Dermis microvascular lymphatic vessel endothelial cell (primary cell): ENCODE data around the gene UBE4A. TPM values are rescaled to one million over a fixed set of nuclear protein-coding genes. Genes with fewer than 3 reads are reported as not detected.

Source experiments
- DNase-seq, 2 donors: peaks; one replicate each; pipeline versions ENCODE4 v3.0.0 to v3.0.0-alpha.2; 2010; ENCODE audit warnings: low read depth in 2 of 2
- total RNA-seq: library from RNA; depleted of rRNA; stranded (reverse); fragments of >200 nt; gene quantifications from 2 replicates; pipeline ENCODE4 v1.2.1, GENCODE V29; 2014

UBE4A gene
- total RNA-seq, 1 donor from 2014 or later: 20.2 TPM

DNA sequence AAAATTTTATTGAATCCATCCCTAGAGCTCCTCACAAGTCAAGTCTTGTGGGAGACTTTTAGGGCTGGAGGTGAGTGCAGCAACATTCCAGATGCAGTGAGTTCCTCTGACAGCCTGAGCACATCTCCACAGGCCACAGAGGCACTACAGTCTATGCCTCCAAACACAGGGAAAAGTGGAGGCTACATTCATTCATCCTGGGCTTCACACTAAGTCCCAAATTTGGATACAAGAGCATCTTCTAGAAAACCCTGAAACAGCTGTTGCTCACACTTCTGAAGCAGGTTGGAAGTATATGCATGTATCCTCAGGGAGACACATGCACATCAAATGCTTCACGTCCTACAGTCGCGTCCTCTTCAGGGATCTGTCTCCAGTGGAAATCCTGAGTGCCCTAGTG is 18.1 kb upstream of the UBE4A start:
- DNase-seq: no peak

DNA sequence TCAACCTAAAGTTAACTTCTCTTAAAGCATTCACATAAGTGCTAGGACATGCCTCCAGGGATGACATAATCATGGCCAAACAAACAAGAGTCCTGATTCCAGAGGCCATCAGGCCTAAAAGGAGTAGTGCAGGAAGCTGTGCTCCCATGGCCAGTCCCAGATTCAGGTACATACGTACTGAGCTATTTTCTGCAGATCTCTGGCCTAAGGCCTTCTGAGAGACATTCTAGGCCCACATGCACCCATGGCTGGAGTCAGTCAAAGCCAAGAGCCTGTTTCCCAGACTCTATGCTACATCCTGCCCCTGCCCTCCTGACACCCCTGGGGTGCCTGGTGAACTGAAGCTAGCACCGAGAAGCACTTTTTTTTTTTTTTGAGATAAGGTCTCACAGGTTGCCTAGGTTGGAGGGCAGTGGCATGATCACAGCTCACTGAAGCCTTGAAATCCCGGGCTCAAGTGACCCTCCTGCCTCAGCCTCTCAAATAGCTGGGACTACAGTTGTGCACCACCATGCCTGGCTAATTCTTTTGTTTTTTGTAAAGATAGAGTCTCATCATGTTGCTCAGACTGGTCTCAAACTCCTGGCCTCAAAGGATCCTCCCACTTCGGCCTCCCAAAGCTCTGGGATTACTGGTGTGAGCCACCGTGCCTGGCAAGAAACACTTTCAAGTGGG is 17.4 kb upstream of the UBE4A start:
- no peak for DNase-seq

GRCh38 chr11:118342503-118343161 is 16.8 kb upstream of the UBE4A start, which contains the start of gene CD3D:
CD3D (minus strand) TSS chr11:118342705; CDS start chr11:118342607, 98 bp downstream.
- no peak for DNase-seq

GRCh38 chr11:118343248-118343647 is 16.2 kb upstream of the UBE4A start:
- DNase-seq: no peak

GRCh38 chr11:118343981-118344515 is 15.4 kb upstream of the UBE4A start, which contains the start of gene CD3G:
CD3G (plus strand) TSS chr11:118344344; CDS start chr11:118344424, 80 bp downstream.
- no peak for DNase-seq

DNA sequence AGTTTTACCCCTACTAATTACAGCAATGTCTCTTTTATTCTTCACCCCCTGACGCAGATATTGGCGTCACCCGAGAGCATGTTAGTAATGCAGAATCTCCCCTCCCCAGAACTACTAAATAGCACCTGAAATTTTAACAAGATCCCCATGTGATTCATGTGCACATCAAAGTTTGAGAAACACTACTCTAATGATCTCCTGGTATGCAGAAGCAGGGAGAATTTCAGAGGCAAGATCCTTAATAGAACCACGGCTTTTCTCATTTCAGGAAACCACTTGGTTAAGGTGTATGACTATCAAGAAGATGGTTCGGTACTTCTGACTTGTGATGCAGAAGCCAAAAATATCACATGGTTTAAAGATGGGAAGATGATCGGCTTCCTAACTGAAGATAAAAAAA is 9.9 kb upstream of the UBE4A start:
- DNase-seq: no peak

- DNase-seq: peak in 1 of 2 donors; percentile 24
Measured at GRCh38 chr11:118353084-118353710, 6.2 kb upstream of the UBE4A start.

DNA sequence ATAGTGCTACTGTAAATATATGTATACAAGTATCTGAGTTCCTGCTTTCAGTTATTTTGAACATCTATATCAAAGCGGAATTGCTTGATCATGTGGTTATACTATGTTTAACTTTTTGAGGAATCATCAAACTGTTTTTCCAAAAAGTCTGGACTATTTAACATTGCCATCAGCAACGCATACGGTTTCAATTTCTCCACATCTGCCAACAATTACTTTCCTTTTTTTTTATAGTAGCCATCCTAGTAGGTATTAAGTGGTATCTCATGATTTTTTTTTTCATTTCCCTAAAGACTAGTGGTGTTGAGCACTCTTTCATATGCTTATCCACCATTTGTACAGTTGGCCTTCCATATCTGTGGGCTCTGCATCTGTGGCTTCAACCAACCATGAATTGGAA is 1.3 kb upstream of the UBE4A start:
- DNase-seq: no peak

DNA sequence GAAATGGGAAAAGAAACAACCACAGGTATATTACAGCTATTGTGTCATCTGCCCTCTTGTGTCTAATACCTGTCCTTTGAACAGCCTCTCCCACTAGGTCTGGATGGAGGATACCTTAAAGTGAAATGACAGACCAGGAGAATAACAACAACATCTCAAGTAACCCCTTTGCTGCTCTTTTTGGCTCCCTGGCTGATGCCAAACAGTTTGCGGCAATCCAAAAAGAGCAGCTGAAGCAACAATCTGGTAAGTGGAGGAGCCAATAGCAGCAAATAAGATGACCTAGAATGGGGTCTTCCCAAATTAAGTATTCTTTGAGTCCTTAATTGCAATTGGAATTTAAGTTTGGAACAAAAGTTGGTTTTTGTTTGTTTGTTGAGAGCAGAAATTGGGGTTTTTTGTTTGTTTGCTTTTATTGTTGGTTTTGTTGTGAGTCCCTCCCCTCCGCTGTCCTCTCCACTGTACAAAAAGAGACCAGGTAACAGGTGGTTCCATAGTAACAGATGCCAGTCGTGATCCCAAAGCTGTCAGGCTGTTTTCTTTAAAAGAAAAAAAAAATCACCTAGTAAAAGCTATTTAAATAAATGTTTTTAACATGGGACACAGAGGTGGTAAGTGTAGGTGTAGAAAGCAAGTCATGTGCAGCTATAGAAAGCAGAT is 5.7 kb downstream of the UBE4A start:
- no peak for DNase-seq

DNA sequence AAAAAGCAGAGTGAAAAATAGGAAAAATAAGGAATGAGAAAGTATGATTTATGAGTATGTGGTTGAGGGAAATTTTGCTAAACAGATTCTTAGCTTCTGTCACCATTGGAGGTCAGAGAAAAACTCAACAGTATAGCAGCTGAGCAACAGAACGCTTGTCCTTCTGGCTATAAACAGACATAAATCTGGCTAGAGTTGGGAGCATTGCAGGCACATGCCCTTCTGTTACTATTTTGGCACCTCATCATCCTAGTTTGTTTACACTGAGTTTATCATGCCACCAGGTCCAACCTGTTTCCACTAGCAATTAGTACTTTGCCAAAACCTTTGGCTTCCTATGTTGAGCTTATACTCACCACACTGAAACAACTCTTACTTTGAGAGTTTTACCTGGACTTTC is 6.9 kb downstream of the UBE4A start:
- DNase-seq: no peak

DNA sequence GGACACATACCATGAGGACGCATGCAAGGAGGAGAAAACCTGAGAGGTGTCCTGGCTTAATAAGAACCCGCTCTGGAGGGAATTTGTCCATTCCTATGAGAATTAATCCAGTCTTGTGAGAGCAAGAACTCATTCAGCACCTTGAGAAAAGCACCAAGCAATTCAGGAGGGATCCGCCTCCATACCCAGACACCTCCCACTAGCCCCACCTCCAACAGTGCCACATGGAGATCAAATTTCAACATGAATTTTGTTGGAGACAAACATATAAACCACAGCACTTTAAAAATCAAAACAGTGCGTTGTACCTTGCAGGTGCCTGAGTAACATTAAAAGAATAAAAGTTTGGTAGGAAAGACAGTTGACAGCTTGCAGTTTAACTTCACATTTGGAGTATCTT is 11.4 kb downstream of the UBE4A start:
- DNase-seq: no peak

GRCh38 chr11:118373263-118373662 is 13.9 kb downstream of the UBE4A start:
- no peak for DNase-seq

- DNase-seq: no peak
Measured at GRCh38 chr11:118373871-118374270, 14.5 kb downstream of the UBE4A start.

- DNase-seq: no peak
Measured at GRCh38 chr11:118374729-118375128, 15.3 kb downstream of the UBE4A start.

DNA sequence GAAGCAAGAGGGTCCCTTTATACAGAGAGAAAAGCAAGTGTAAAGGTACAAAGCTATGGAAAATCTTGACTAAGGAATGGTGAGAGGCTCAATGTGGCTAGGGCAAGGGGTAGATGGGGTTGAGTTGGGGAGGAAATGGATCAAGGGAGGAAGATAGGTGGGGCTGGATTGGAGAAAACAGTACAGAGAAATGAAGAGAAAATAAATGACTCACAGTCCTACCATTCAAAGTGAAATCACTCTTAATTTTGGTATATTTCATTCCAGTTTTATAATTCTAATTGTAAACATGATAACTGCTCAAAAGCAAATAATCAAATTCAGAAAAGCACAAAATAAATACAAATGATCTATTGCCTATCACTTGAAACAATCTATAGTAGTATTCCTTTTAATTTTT is 16.6 kb downstream of the UBE4A start:
- no peak for DNase-seq

GRCh38 chr11:118379497-118379896 is 20.1 kb downstream of the UBE4A start:
- DNase-seq: no peak

DNA sequence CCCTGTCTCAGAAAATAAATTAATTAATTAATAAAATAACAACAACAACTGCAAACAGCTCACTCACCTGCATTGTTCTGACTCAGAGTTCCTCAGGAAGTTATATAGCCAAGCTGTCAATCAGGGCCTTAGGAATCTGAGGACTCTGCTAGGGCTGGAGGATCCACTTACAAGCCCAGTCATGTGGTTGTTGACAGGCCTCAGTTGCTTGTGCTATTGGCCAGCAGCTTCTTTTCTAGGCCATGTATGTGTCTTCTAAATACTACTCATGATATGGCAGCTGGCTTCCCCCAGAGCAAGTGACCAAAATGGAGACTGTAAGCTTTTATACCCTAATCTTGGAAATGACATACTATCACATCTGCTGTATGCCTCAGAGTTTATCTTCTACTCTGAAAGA is 21.2 kb downstream of the UBE4A start:
- peak in 1 of 2 donors; percentile 54 for DNase-seq

DNA sequence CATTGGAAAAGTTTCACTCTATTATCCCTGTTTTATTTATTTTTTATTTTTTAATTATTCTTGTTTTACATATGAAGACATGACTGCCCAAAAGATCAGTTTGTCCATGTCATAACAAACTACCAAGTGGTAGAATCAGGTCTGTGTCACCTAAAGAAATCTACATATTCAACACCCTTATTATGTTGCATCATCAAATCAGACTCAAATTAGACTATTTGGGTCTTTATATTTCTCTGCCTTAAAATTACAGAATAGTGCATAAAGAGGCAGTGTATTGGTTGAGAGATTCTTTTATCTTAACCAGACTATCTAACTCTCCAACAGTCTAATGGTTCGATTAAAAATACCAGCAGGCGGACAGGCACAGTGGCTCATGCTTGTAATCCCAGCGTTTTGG is 23.6 kb downstream of the UBE4A start:
- DNase-seq: no peak

DNA sequence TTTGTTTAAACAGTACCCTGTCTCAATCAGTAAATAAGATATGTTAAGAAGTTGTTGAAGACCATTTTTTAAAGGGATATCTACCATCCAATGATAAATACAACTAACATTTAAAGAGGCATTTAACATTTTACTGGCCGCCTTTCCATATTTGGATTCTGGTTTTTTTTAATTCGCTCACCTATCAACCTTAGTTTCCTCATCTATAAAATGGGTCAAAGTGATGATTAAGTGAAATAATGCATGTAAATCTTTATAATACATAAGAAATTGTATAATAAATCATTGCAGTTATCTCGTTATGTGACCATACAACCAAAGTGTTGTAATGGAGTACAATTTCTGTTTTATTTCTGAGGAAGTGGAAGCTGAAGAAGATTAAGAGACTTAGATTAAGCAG is 24.3 kb downstream of the UBE4A start:
- no peak for DNase-seq

GRCh38 chr11:118396097-118396501 is 36.7 kb downstream of the UBE4A start:
- DNase-seq: no peak

GRCh38 chr11:118397448-118397847 is 38.0 kb downstream of the UBE4A start:
- no peak for DNase-seq
